Nucleus accumbens (tissue), 56 donors: Measurements from ENCODE around the gene VAV2.

Experiments used
- DNase-seq, 56 donors: peaks; one replicate each; lab custom pipeline; 2025; lab: John Stamatoyannopoulos, UW

The VAV2 gene

GRCh38 chr9:133881671-133882381 lies 110.3 kb downstream of the VAV2 start:
- no peak for DNase-seq

- no peak for DNase-seq
Measured at GRCh38 chr9:133880851-133881661, 111.1 kb downstream of the VAV2 start.

- DNase-seq: no peak
Measured at GRCh38 chr9:133880136-133880535, 112.0 kb downstream of the VAV2 start.

- no peak for DNase-seq
Measured at GRCh38 chr9:133879615-133880014, 112.5 kb downstream of the VAV2 start.

GRCh38 chr9:133878402-133878801 lies 113.7 kb downstream of the VAV2 start:
- no peak for DNase-seq

GRCh38 chr9:133877967-133878366 lies 114.2 kb downstream of the VAV2 start:
- DNase-seq: no peak

GRCh38 chr9:133877327-133877726 lies 114.8 kb downstream of the VAV2 start:
- no peak for DNase-seq

GRCh38 chr9:133876836-133877235 lies 115.3 kb downstream of the VAV2 start:
- DNase-seq: no peak

- no peak for DNase-seq
Measured at GRCh38 chr9:133876144-133876543, 116.0 kb downstream of the VAV2 start.

GRCh38 chr9:133875131-133875530 lies 117.0 kb downstream of the VAV2 start:
- no peak for DNase-seq

- no peak for DNase-seq
Measured at GRCh38 chr9:133874659-133875058, 117.5 kb downstream of the VAV2 start.

GRCh38 chr9:133874060-133874657 lies 118.0 kb downstream of the VAV2 start:
- no peak for DNase-seq

GRCh38 chr9:133873461-133873891 lies 118.6 kb downstream of the VAV2 start:
- peak in 4 of 56 donors; percentile 16 to 27 (median 19) for DNase-seq

GRCh38 chr9:133873009-133873408 lies 119.1 kb downstream of the VAV2 start:
- no peak for DNase-seq

- DNase-seq: no peak
Measured at GRCh38 chr9:133870598-133871595, 121.2 kb downstream of the VAV2 start.

GRCh38 chr9:133869674-133870405 lies 122.3 kb downstream of the VAV2 start:
- DNase-seq: no peak

- no peak for DNase-seq
Measured at GRCh38 chr9:133868203-133868602, 123.9 kb downstream of the VAV2 start.

GRCh38 chr9:133866946-133867345 lies 125.2 kb downstream of the VAV2 start:
- DNase-seq: no peak

- DNase-seq: no peak
Measured at GRCh38 chr9:133864011-133864410, 128.1 kb downstream of the VAV2 start.

GRCh38 chr9:133863257-133863592 lies 128.9 kb downstream of the VAV2 start:
- no peak for DNase-seq
